Stimulated activated CD8-positive, alpha-beta memory T cell treated with anti-CD3 and anti-CD28 coated beads, Interleukin-12 subunit alpha, Interleukin-12 subunit beta, amount 100 ng/mL, for 4 hours (primary cell): ENCODE results near the gene ST6GAL1.
A peak's percentile ranks its signal among the peaks of the same experiment; 100 is the strongest.

Experiments used
- DNase-seq: peaks from one replicate; pipeline ENCODE4 v3.0.0-alpha.2; 2020; ENCODE audit warnings: low read depth

Gene ST6GAL1

GRCh38 chr3:187077537-187077936 lies 147.2 kb downstream of the ST6GAL1 start:
- no peak for DNase-seq

GRCh38 chr3:187079090-187080022 lies 149.0 kb downstream of the ST6GAL1 start:
- no peak for DNase-seq

- no peak for DNase-seq
Measured at GRCh38 chr3:187080799-187081450, 150.6 kb downstream of the ST6GAL1 start.

- no peak for DNase-seq
Measured at GRCh38 chr3:187082758-187083375, 152.5 kb downstream of the ST6GAL1 start.

- DNase-seq = no peak
Measured at GRCh38 chr3:187084126-187084525, 153.8 kb downstream of the ST6GAL1 start.

GRCh38 chr3:187084580-187084979 lies 154.3 kb downstream of the ST6GAL1 start:
- DNase-seq = no peak

GRCh38 chr3:187085021-187085666 lies 154.8 kb downstream of the ST6GAL1 start:
- no peak for DNase-seq

- no peak for DNase-seq
Measured at GRCh38 chr3:187085933-187086332, 155.6 kb downstream of the ST6GAL1 start.

GRCh38 chr3:187086831-187087230 lies 156.5 kb downstream of the ST6GAL1 start:
- no peak for DNase-seq

GRCh38 chr3:187088701-187089100 lies 158.4 kb downstream of the ST6GAL1 start:
- DNase-seq = no peak

GRCh38 chr3:187093320-187093719 lies 163.0 kb downstream of the ST6GAL1 start:
- DNase-seq = no peak

GRCh38 chr3:187098923-187099512 lies 168.7 kb downstream of the ST6GAL1 start:
- DNase-seq = no peak

- peak; percentile 21 for DNase-seq
Measured at GRCh38 chr3:187101184-187102072, 171.1 kb downstream of the ST6GAL1 start.

GRCh38 chr3:187102073-187102634 lies 171.8 kb downstream of the ST6GAL1 start:
- DNase-seq = no peak

GRCh38 chr3:187103251-187103650 lies 172.9 kb downstream of the ST6GAL1 start:
- no peak for DNase-seq

- no peak for DNase-seq
Measured at GRCh38 chr3:187104342-187104741, 174.0 kb downstream of the ST6GAL1 start.

GRCh38 chr3:187104933-187105332 lies 174.6 kb downstream of the ST6GAL1 start:
- DNase-seq = no peak

GRCh38 chr3:187105700-187106099 lies 175.4 kb downstream of the ST6GAL1 start:
- no peak for DNase-seq

GRCh38 chr3:187107989-187108388 lies 177.7 kb downstream of the ST6GAL1 start:
- DNase-seq = no peak

- no peak for DNase-seq
Measured at GRCh38 chr3:187110156-187110555, 179.8 kb downstream of the ST6GAL1 start.
